NCI-H526 (cell line): ENCODE data around the gene PLCB4.

ENCODE experiments used
- DNase-seq, 2 experiments: peaks; one replicate each; lab custom pipeline; 2025; lab: John Stamatoyannopoulos, UW

PLCB4 gene

GRCh38 chr20:9179193-9179802, 110.4 kb downstream of the PLCB4 start:
- DNase-seq, result no peak

DNA sequence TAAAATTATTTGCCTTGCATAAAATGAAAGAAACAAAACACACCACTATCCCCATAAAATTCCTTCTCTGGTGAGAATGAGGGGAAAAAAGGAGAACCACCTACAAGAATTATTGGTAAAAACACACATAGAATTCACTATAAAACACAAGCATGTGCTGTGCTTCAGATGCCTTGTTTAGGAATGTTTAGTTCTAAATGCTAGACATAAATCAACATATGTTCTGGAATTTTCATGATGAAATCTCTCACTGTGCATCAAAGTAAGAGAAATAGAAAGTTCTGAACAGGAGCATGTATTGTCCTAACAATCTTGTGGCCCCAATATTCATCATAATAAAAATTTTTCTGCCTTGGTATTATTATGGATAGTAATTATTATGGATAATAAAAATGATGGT, 111.0 kb downstream of the PLCB4 start:
- no peak for DNase-seq

DNA sequence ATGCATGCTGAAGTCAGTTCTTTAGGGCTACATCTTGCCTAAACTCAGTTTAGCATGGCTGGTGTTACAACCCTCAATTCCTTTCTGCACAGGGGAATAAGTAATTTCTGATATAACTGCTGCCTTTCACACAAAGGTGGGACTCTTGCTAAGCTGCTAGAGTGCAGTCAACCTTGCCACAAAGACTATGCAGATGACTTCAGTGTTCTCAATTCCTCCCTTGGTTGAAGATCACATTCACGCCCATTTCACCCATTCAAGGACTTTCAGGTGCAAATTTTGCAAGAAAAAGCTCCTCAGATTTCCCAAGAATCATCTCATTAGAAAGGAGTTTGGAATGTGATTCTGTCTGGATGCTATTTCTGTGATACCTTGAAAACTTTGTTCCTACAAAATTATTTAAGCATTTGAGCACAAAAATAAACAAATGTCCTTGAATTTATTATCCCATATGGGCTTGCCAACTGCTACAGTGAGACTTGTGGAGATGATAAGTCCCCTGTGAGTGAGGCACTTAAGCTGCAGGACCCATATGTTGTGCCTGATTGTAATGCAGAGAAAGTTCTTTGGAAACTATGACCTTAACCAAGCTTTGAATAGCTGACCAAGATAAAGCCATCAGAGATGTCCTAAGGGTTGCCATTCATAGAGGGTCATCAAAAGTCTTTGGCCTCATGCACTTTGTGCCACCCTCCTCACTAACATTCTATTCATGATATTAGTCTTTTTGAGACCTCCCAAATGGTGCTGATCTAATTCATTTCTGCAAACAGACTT, 111.8 kb downstream of the PLCB4 start:
- no peak for DNase-seq

DNA sequence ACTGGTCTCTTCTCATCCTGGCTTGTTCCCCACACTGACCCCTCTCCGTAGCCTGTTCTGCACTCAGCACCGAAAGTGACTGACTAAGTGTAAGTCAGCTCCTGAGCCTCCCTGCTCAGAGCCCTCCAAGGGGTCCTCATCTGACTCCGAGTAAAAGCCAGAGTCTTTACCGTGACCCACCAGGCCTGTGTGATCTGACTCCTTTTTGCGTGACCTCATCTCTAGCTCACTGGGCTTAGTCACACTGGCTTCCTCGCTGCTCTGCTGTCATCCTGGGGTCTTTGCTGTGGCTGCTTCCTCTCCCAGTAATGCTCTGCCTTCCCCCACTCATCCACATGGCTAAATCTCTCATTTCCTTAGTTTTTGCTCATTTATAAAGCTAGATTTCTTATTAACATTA, 116.6 kb downstream of the PLCB4 start:
- no peak for DNase-seq

DNA sequence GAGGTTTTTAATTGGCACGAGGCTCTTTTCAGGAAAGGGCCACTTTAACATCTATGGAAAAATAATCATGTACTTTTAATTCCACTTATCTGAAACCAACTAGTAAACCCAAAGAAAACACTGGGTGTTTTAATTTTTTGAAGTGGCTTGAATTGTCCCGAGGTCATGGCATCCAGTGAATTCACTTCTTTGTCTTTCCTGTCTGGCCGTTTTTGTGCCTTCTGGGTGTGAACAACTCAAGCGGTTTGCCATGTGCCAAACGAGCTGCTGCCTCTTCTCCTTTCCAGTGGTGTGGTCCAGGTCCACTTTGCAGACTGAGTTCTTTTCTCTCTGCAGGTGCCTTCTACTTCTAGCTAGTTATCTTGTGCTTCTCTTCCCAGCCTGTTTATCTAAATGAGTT, 117.5 kb downstream of the PLCB4 start:
- no peak for DNase-seq

DNA sequence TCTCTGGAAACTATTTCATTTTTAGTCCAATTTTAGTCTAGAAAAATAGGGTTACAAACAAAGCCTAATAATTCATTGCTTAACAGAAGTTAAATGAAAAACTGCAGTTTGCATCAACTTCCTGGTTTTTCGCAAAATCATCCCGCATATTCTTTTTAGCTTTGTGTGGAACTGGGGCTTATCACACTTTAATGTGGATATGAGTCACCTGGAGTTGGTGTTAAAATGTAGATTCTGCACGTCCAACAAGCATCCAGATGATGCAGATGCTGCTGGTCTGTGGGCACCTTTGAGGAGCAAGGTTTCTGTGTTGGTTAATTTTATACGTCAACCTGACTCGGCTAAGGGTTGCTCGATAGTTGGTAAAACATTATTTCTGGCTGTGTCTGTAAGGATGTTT, 126.1 kb downstream of the PLCB4 start:
- DNase-seq, result no peak

- DNase-seq, result no peak
These were observed 127.2 kb downstream of the PLCB4 start for GRCh38 chr20:9196110-9196509.

- no peak for DNase-seq
These were observed 129.6 kb downstream of the PLCB4 start for GRCh38 chr20:9198460-9198859.

GRCh38 chr20:9200196-9200595, 131.3 kb downstream of the PLCB4 start:
- no peak for DNase-seq

- DNase-seq, result no peak
These were observed 131.7 kb downstream of the PLCB4 start for GRCh38 chr20:9200620-9201019.

GRCh38 chr20:9202420-9203080, 133.7 kb downstream of the PLCB4 start:
- DNase-seq, result no peak

- DNase-seq, result no peak
These were observed 134.2 kb downstream of the PLCB4 start for GRCh38 chr20:9203081-9203447.

DNA sequence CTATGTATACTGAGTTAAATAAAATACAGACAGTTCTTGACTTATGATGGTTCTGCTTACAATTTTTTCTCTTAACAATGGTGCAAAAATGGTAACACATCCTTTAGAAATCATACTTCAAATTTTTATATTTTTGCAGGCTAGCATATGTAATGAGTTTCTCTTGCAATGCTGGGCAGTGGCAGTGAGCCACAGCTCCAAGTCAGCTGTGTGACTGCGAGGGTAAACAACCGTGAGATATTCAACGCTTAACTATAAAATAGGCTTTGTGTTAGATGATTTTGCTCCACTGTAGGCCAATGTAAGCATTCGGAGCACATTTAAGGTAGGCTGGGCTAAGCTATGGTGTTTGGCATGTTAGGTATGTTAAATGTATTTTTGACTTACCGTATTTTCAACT, 136.1 kb downstream of the PLCB4 start:
- DNase-seq, result no peak

DNA sequence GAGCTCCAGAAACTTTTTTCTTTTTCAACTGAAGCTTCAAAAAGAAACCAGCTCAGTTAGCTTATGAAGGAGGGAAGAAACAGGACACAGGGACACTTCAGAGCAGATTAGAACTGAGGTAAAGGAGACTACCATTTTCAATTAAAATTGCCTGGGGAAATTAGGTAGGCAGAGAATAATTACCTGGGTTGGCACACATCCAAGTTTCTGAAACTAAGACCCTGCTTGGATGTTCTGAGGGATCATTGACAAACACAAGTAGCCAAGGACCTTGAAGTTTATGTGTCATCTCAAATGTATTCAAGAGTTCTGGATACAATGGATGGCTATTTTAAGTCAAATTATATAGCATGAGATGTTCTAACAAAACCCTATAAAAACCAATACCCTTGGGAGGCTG, 137.6 kb downstream of the PLCB4 start:
- DNase-seq, result no peak

- DNase-seq, result no peak
These were observed 138.4 kb downstream of the PLCB4 start for GRCh38 chr20:9207253-9207652.

GRCh38 chr20:9210356-9210755, 141.5 kb downstream of the PLCB4 start:
- no peak for DNase-seq

GRCh38 chr20:9211016-9211760, 142.3 kb downstream of the PLCB4 start:
- DNase-seq, result no peak

GRCh38 chr20:9212735-9213134, 143.8 kb downstream of the PLCB4 start:
- no peak for DNase-seq

DNA sequence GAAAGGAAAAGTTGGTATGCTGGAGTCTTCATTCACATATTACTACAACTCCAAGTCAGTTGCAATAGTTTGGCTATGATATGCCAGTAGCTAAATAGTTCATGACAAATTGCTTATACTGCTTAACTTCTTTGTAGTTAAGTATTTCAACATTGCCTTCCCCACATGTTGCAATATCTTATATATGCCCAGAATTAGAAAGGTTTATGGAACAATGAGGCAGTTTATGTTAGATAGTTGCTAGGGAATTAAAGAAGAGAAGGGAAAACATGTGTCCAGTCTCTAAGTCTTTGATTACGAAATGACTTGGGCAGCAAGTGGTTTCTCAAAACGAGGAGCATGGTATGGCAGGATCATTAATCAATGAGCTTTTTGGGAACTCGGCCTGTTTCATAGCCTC, 145.8 kb downstream of the PLCB4 start:
- no peak for DNase-seq

GRCh38 chr20:9215539-9215938, 146.7 kb downstream of the PLCB4 start:
- DNase-seq, result peak; percentile 65 to 78

GRCh38 chr20:9218531-9218961, 149.7 kb downstream of the PLCB4 start:
- DNase-seq, result peak; percentile 36 to 48

GRCh38 chr20:9220874-9221547, 152.1 kb downstream of the PLCB4 start:
- no peak for DNase-seq
